NCI-H2029 (cell line): ENCODE results near the gene RBFOX2.
A peak's percentile ranks its signal among the peaks of the same experiment; 100 is the strongest.
"Not testable (repeated sequence)": the region's sequence is repeated elsewhere in the genome, so short reads cannot be mapped to it uniquely, and the experiment has no call there.

ENCODE experiments used
- DNase-seq: peaks from one replicate; lab custom pipeline; 2025; lab: John Stamatoyannopoulos, UW

RBFOX2 gene

GRCh38 chr22:36039125-36039524 is 10.5 kb upstream of the RBFOX2 start:
- no peak for DNase-seq

- DNase-seq = no peak
These were observed 8.6 kb upstream of the RBFOX2 start for GRCh38 chr22:36037102-36037758.

GRCh38 chr22:36036167-36036624 is 7.6 kb upstream of the RBFOX2 start:
- DNase-seq = peak; percentile 41

- no peak for DNase-seq
These were observed 4.0 kb upstream of the RBFOX2 start for GRCh38 chr22:36032611-36033010.

- DNase-seq = no peak
These were observed 757 bp upstream of the RBFOX2 start for GRCh38 chr22:36029406-36029755.

- peak; percentile 28 for DNase-seq
These were observed 534 bp downstream of the RBFOX2 start for GRCh38 chr22:36027935-36028645.

- no peak for DNase-seq
These were observed 1.1 kb downstream of the RBFOX2 start for GRCh38 chr22:36027579-36027934.

- DNase-seq = no peak
These were observed 1.9 kb downstream of the RBFOX2 start for GRCh38 chr22:36026741-36027140.

- no peak for DNase-seq
These were observed 5.9 kb downstream of the RBFOX2 start for GRCh38 chr22:36022697-36023096.

- no peak for DNase-seq
These were observed 6.5 kb downstream of the RBFOX2 start for GRCh38 chr22:36022162-36022561.

- no peak for DNase-seq
These were observed 6.9 kb downstream of the RBFOX2 start for GRCh38 chr22:36021606-36022153.

GRCh38 chr22:36020865-36021264 is 7.8 kb downstream of the RBFOX2 start:
- not testable (repeated sequence) for DNase-seq

GRCh38 chr22:36017651-36018091 is 11.0 kb downstream of the RBFOX2 start:
- peak; percentile 83 for DNase-seq

- no peak for DNase-seq
These were observed 11.9 kb downstream of the RBFOX2 start for GRCh38 chr22:36016684-36017083.

GRCh38 chr22:36015811-36016529 is 12.7 kb downstream of the RBFOX2 start:
- no peak for DNase-seq

- DNase-seq = no peak
These were observed 13.3 kb downstream of the RBFOX2 start for GRCh38 chr22:36015155-36015810.

- no peak for DNase-seq
These were observed 14.0 kb downstream of the RBFOX2 start for GRCh38 chr22:36014546-36015074.

GRCh38 chr22:36012332-36012731 is 16.3 kb downstream of the RBFOX2 start:
- DNase-seq = no peak

- no peak for DNase-seq
These were observed 17.7 kb downstream of the RBFOX2 start for GRCh38 chr22:36010882-36011281.

- DNase-seq = peak; percentile 75
These were observed 18.5 kb downstream of the RBFOX2 start for GRCh38 chr22:36010090-36010489.

- no peak for DNase-seq
These were observed 19.5 kb downstream of the RBFOX2 start for GRCh38 chr22:36009085-36009484.

GRCh38 chr22:36008565-36008964 is 20.1 kb downstream of the RBFOX2 start:
- DNase-seq = no peak
